DND-41 (cell line): ENCODE data around the gene C4BPA.

Experiments
- ATAC-seq: fragments of 200-7000 bp; cut with Tn5 transposase; 3 replicates; pipeline ENCODE4 v1.9.1; 2021; ENCODE audit warnings: low read depth; ENCODE audit not compliant: insufficient read depth
- DNase-seq: peaks from one replicate; pipeline ENCODE4 v3.0.0-alpha.2; 2020
- H2AFZ ChIP-seq: 2 replicates; pipeline ENCODE4 v1.6.0; 2012; ENCODE audit warnings: low read depth, low read length
- H3K27ac ChIP-seq: 2 replicates; pipeline ENCODE4 v1.5.1; 2012; ENCODE audit warnings: low read length, inconsistent platforms
- H3K27me3 ChIP-seq: fragments of 200-600 bp; sonication (generic); 2 replicates; pipeline ENCODE4 v1.6.0; 2012; ENCODE audit warnings: low read length, mild to moderate bottlenecking, inconsistent platforms; ENCODE audit not compliant: insufficient read depth, poor library complexity
- H3K36me3 ChIP-seq: 2 replicates; pipeline ENCODE4 v1.5.1; 2012; ENCODE audit warnings: low read length, inconsistent platforms; ENCODE audit not compliant: insufficient read depth
- H3K4me1 ChIP-seq: 2 replicates; pipeline ENCODE4 v1.5.1; 2012; ENCODE audit warnings: mild to moderate bottlenecking, low read length; ENCODE audit not compliant: insufficient read depth
- H3K4me2 ChIP-seq: 2 replicates; pipeline ENCODE4 v1.6.0; 2012; ENCODE audit warnings: mild to moderate bottlenecking, moderate library complexity, low read length, inconsistent platforms; ENCODE audit not compliant: insufficient read depth
- H3K4me3 ChIP-seq, 2 experiments: fragments of 200-600 bp in 1 of 2; shearing (Covaris generic) in 1 of 2; 2 replicates each; pipeline ENCODE4 v1.5.1; 2012 to 2016; ENCODE audit warnings: inconsistent platforms in 2 of 2, low read length in 2 of 2, mild to moderate bottlenecking in 2 of 2, low read depth in 1 of 2, moderate library complexity in 1 of 2
- H3K79me2 ChIP-seq: 2 replicates; pipeline ENCODE4 v1.6.0; 2012; ENCODE audit warnings: low read length, inconsistent platforms; ENCODE audit not compliant: insufficient read depth
- H3K9ac ChIP-seq: 2 replicates; pipeline ENCODE4 v1.6.0; 2012; ENCODE audit warnings: low read depth, mild to moderate bottlenecking, inconsistent platforms, low read length, moderate library complexity
- H3K9me3 ChIP-seq: 2 replicates; pipeline ENCODE4 v1.5.1; 2012; ENCODE audit warnings: low read length, moderate library complexity, mild to moderate bottlenecking, inconsistent platforms; ENCODE audit not compliant: insufficient read depth, severe bottlenecking
- H4K20me1 ChIP-seq: 2 replicates; pipeline ENCODE4 v1.6.0; 2012; ENCODE audit warnings: low read length; ENCODE audit not compliant: insufficient read depth
- CTCF ChIP-seq: IDR thresholded peaks from 2 replicates; pipeline ENCODE4 v1.5.1; 2012; ENCODE audit warnings: borderline replicate concordance, low read length, moderate library complexity, mild to moderate bottlenecking; ENCODE audit not compliant: poor library complexity, severe bottlenecking; ENCODE audit errors: extremely low read depth
- EZH2 ChIP-seq: IDR thresholded peaks from 3 replicates; pipeline ENCODE4 v1.6.1; 2012; ENCODE audit warnings: borderline replicate concordance, low read depth, mild to moderate bottlenecking, moderate library complexity, low read length, inconsistent platforms; ENCODE audit not compliant: severe bottlenecking

The C4BPA gene

DNA sequence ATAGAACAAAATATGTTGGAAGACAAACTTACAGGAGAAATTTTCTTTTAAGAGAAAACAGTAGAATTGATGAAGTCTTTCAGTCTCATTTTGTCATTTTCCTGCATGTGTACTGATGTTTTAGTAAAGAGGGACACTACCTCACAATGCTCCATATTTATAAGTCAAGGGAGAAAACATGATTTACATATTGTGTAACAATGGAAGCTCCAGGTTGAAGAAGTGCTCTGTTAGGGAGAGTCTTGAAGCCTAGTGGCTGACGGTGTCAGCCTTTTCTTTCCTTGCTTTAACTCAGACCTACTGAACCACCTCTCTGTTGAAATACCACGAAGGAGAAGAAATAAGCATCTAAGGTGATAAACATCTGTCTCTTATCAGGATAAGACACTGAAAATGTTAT lies 75.0 kb downstream of the C4BPA start:
- Histone ChIP-seq H2AFZ (no peak overlapping the region), H4K20me1 (no peaks in the 10 kb centered on the region), H3K4me2 (no peak overlapping the region), H3K79me2 (no peaks in the 10 kb centered on the region), H3K4me3 (no peak overlapping the region), H3K4me1 (no peaks in the 10 kb centered on the region), H3K36me3 (no peaks in the 10 kb centered on the region), H3K9me3 (no peaks in the 10 kb centered on the region), H3K9ac (no peak overlapping the region), H3K27ac (no peak overlapping the region), H3K27me3 (peaks cover 5% of the 10 kb centered on the region)
- DNase-seq, result no peak
- ATAC-seq, result no peak
- TF ChIP-seq EZH2, result no peak
- no peak for TF ChIP-seq CTCF

GRCh38 chr1:207181847-207182246 lies 77.8 kb downstream of the C4BPA start:
- H4K20me1 ChIP-seq, result no peaks in the 10 kb centered on the region
- DNase-seq (no peak), ATAC-seq (no peak)
- H3K79me2 ChIP-seq, result no peaks in the 10 kb centered on the region
- H3K9me3 ChIP-seq, result no peaks in the 10 kb centered on the region
- H3K27ac ChIP-seq, result no peak overlapping the region
- no peaks in the 10 kb centered on the region for H3K36me3 ChIP-seq
- H3K4me1 ChIP-seq, result no peaks in the 10 kb centered on the region
- no peak for TF ChIP-seq CTCF
- no peak for TF ChIP-seq EZH2
- H2AFZ ChIP-seq, result no peak overlapping the region
- no peak overlapping the region for H3K4me3 ChIP-seq
- peaks cover 5% of the 10 kb centered on the region for H3K27me3 ChIP-seq
- no peak overlapping the region for H3K4me2 ChIP-seq
- H3K9ac ChIP-seq, result no peak overlapping the region

DNA sequence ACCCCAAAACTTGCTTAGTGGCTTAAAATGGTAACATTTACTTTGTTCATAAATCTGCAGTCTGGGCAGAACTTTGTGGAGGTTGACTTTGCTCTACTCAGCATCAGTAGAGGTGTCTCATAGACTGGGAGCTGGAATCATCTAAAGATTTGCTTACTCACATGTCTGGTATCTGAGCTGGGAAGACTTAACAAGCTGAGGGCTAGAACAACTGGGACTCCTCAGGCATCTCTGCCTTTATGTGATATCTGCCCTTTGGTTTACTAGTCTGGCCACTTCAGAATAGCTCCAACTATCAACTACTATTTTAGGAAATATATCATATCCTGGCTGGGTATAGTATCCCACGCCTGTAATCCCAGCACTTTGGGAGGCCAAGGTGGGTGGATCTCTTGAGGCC lies 82.5 kb downstream of the C4BPA start:
- no peak overlapping the region for H3K9ac ChIP-seq
- no peaks in the 10 kb centered on the region for H3K4me1 ChIP-seq
- no peak overlapping the region for H3K4me2 ChIP-seq
- no peaks in the 10 kb centered on the region for H3K79me2 ChIP-seq
- no peaks in the 10 kb centered on the region for H3K36me3 ChIP-seq
- no peak overlapping the region for H2AFZ ChIP-seq
- no peaks in the 10 kb centered on the region for H4K20me1 ChIP-seq
- no peak overlapping the region for H3K4me3 ChIP-seq
- H3K27ac ChIP-seq, result no peak overlapping the region
- peaks cover under 1% of the 10 kb centered on the region for H3K27me3 ChIP-seq
- H3K9me3 ChIP-seq, result no peaks in the 10 kb centered on the region
- DNase-seq (no peak), ATAC-seq (no peak)
- TF ChIP-seq EZH2 (no peak), CTCF (no peak)

- Histone ChIP-seq H3K9ac (no peak overlapping the region), H3K4me3 (no peak overlapping the region), H3K27ac (no peak overlapping the region), H4K20me1 (no peaks in the 10 kb centered on the region), H3K9me3 (no peaks in the 10 kb centered on the region), H3K36me3 (no peaks in the 10 kb centered on the region), H3K4me2 (no peak overlapping the region), H2AFZ (no peak overlapping the region), H3K4me1 (no peaks in the 10 kb centered on the region), H3K27me3 (no peaks in the 10 kb centered on the region), H3K79me2 (no peaks in the 10 kb centered on the region)
- DNase-seq (no peak), ATAC-seq (no peak)
- TF ChIP-seq CTCF (no peak), EZH2 (no peak)
These were observed 84.9 kb downstream of the C4BPA start for GRCh38 chr1:207188901-207189300.
